ENCODE measurements around the gene RPN1.

- TF ChIP-seq CTCF (IDR thresholded peaks at IDR 0.05; ENCODE audit: borderline replicate concordance, extremely low read depth, low read length, poor library complexity, severe bottlenecking) (no peak), EZH2 (IDR thresholded peaks at IDR 0.05; ENCODE audit: borderline replicate concordance, low read depth, low read length, severe bottlenecking) (no peak)
Measured at GRCh38 chr3:128576290-128576689, 74.3 kb downstream of the RPN1 start.

All from DND-41 (cell line).